Gastroesophageal sphincter (tissue), 3 donors: Measurements from ENCODE around the gene PAPPA.

Source experiments
- EP300 ChIP-seq: sonication (generic); formaldehyde crosslinking; IDR thresholded peaks from one replicate; pipeline ENCODE4 v1.6.1; 2017; ENCODE audit warnings: antibody characterized with exemption, mild to moderate bottlenecking
- POLR2A ChIP-seq, 2 donors: fragments of 450-650 bp; IDR thresholded peaks; one replicate each; pipeline ENCODE4 v1.6.1; 2017; ENCODE audit warnings: antibody characterized with exemption in 2 of 2, mild to moderate bottlenecking in 2 of 2, moderate library complexity in 1 of 2
- TF ChIP-seq, protein P1 (sequence below), 4 experiments: fragments of 200-600 bp in 2 of 4; fragments of 450-650 bp in 2 of 4; sonication (generic) in 1 of 4; IDR thresholded peaks; one replicate each; pipeline ENCODE4 v1.5.1; 2017 to 2019; ENCODE audit warnings: antibody characterized with exemption in 4 of 4, mild to moderate bottlenecking in 2 of 4, moderate library complexity in 2 of 4

DNA sequence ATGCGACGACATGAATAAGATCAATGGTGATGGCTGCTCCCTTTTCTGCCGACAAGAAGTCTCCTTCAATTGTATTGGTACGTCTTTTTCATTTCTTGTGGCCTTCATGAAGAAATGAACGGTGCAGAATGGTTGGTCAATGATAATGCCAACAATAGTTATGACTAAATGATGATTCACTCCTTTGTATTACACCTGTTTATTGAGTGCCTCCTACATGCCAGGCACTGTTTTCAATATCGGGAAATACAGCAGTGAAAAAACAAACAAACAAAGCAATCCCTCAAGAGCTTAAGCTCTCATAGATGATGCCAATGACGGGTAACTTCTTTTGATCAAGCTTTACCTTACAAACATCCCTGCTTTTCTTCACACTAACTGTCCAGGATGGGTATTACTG lies 117.7 kb downstream of the PAPPA start:
- TF ChIP-seq, protein P1, sequence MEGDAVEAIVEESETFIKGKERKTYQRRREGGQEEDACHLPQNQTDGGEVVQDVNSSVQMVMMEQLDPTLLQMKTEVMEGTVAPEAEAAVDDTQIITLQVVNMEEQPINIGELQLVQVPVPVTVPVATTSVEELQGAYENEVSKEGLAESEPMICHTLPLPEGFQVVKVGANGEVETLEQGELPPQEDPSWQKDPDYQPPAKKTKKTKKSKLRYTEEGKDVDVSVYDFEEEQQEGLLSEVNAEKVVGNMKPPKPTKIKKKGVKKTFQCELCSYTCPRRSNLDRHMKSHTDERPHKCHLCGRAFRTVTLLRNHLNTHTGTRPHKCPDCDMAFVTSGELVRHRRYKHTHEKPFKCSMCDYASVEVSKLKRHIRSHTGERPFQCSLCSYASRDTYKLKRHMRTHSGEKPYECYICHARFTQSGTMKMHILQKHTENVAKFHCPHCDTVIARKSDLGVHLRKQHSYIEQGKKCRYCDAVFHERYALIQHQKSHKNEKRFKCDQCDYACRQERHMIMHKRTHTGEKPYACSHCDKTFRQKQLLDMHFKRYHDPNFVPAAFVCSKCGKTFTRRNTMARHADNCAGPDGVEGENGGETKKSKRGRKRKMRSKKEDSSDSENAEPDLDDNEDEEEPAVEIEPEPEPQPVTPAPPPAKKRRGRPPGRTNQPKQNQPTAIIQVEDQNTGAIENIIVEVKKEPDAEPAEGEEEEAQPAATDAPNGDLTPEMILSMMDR (IDR thresholded peaks at IDR 0.05): no peak
- TF ChIP-seq EP300 (no peak), POLR2A (IDR thresholded peaks at IDR 0.05) (no peak)
